G401 (cell line): ENCODE data around the gene RHBG. TPM values are rescaled to one million over a fixed set of nuclear protein-coding genes. Genes with fewer than 3 reads are reported as not detected.

Source experiments
- DNase-seq: peaks from one replicate; pipeline ENCODE4 v3.0.0-alpha.2; 2015; ENCODE audit warnings: low spot score
- in situ Hi-C: cut with HindIII; loops from 2 replicates; pipeline ENCODE4 v1.10.0; 2016; ENCODE audit warnings: low sequenced_read_pairs, mixed read lengths
- total RNA-seq: library from RNA; depleted of rRNA; stranded (reverse); fragments of >200 nt; shearing (Covaris generic); gene quantifications from 2 replicates; pipeline ENCODE4 v1.2.3, GENCODE V29; 2014

Gene RHBG
- total RNA-seq, 1 experiment from 2014 or later = 3.5 TPM

DNA sequence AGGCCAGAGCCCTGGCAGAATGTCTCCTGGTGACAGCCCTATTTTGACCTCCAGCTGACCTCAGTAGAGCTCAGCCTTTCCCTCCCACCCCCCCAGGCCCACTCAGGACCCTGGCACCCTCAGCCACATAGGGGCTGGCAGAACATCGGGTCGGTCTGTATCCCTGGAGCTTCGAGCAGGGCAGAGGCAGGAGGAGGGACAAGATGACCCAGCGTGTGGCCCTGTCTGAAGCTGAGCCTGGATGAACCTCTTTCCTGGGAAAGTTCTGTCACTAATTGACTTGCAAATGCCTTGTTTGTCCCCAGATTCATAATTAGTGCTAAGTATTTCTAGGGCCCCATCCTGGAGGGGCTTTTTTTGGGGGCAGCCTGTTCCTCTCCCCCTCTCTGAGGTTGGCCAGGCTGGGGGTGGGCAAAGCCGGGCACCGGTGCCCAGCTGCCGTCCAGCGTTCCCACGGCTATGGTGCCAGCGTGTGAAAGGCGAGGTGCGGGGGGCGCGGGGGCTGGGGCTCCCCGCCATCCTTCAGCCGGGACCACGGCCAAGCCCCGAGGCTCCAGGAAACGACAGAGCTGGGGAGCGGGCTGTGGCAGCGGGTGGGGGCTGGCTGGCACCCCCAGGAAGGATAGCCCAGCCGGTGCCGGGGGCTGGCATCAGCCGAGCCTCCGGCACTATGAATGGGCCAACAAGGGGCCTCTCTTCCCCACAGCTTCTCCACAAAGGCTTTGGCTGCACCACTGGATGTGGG lies 31.4 kb downstream of the RHBG start:
- no peak for DNase-seq
- in situ Hi-C loops = no loop called here

DNA sequence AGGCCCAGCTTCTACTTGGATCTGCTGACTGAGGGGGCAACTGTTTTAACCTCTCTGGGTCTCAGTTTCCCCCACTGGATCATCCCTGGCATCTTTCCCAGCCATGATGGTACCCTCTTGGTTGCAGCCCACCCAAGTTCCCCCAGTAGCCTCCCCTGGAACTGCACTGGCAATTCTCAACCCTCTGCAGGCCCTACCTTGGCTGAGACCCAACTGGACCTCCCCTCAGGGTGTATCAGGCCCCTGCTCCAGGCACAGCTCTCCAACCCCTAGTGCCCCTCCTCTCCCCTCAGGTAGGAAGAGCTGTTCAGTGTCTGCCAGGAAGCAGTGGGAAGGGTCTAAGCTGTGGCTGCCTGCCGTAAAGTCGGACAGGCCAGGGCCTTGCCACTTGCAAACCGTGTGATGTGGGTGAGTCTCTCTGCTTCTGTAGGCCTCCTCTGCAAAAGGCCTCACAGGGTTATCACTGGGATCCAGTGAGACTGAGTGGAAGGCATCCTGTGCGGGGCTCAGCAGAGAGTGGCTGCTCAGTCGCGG lies 32.1 kb downstream of the RHBG start:
- no peak for DNase-seq
- in situ Hi-C loops = no loop called here

DNA sequence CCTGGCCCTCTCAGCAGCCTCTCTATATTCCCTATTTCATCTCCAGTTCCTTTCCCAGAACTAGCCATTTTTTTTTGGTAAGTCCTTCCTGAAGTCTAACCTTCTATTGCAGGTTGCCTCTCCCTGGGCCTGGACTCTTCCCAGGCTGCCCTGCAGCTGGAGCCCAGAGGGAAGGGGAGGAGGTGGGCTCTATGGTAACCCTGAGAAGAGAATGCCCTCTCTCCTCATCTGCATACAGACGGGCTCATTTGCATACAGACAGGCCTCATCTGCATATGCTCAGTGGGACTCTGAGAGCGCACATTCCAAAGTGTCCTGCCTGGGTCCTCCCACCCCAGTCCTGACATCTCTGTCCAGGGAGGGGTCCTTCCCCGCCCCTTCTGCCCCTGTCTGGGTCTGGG lies 32.7 kb downstream of the RHBG start:
- in situ Hi-C loops = no loop called here
- DNase-seq = no peak

DNA sequence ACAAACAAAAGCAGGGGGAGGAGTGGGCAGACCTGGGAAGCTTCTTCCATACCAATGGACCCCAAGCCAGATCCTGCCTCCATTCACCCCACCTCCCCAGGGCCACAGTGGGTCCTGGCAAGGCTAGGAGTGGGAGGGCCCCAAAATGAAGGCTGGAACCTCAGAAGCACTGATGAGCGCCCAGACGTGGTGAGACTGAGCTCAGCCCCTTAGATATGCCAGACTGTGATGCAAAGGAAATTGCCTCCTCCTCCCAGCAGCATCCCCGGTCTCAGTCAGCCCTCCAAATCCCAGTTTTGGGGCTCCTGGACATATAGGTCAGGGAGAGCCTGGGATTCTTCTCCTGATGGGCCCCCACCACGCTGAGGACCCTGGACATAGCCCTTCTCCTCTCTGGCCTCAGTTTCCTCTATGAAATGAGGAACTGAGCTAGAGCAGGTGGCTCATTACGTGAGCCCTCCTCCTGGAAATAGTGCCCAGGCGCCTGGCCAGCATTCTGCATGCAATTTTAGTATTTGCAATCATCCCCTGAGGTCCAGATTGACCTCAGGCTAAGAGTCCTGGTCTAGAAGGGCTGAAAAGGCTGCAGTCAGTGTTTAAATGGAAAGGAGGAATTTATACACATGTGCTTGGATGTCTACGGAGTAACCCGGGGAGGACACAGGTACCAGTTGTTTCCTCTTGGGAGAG lies 33.5 kb downstream of the RHBG start:
- peak; percentile 70 for DNase-seq

DNA sequence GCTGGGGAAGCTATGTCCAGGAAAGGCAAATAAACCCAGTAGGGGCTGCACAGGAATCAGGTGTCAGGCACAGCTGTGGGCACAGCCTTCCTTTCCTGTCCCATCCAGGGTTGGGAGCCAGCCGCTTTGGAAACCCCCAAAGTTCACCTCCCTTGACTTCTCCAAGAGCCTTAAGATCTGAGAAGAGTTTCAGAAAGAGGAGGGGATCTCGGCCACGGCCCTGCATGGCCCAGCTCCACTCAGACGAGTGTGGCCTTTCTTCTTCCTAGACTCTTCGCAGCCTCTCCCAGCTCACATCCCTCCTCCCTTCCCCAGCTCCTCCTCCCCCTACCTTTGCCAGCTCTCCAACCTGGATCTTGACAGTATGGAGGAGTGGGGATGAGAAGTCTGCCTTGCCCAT lies 36.7 kb downstream of the RHBG start:
- DNase-seq = no peak
- in situ Hi-C loops = no loop called here

More for the DNA sequence above, 33.5 kb downstream of the RHBG start:
- in situ Hi-C loops = no loop called here

DNA sequence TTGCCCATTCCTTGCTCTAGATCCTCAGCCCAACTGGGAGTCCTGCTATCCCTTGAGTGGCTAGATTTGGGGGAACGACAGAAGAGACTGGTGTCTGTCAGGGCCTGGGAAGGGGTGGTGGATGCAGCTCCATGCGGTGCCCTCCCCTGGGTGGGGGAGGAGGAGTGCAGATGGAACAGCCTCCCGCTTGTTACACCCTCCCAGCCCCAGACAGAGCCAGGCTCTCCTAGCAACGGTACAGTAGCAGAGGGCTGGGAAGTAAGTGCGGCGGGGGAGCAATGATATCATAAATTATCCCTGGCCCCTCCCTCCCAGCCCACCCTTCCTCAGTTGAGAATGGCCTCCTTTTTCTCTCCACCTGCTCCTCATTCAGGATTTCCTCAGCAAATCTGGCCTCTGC lies 37.2 kb downstream of the RHBG start:
- in situ Hi-C loops = no loop called here

DNA sequence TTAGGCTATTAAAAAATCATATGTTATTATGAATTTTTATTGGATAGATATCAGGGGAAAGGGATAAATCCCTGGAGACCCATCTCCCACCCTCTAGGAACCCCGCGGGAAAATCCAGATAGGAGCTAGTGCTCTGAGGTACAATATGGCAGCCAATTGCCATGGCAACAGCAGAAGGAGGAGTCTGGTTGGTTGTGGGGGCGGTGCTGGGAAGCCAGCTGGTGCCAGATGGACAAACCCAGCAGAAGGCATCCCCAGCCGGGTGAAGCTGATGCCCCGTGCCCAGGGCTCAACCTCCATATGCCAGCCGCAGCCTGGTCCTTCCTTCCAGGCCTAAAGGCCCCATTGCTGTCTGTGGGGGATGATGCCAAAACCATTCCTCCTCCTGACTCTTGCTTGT lies 38.3 kb downstream of the RHBG start:
- in situ Hi-C loops = no loop called here
- peak; percentile 98 for DNase-seq

More for the DNA sequence above, 37.2 kb downstream of the RHBG start:
- DNase-seq = no peak

DNA sequence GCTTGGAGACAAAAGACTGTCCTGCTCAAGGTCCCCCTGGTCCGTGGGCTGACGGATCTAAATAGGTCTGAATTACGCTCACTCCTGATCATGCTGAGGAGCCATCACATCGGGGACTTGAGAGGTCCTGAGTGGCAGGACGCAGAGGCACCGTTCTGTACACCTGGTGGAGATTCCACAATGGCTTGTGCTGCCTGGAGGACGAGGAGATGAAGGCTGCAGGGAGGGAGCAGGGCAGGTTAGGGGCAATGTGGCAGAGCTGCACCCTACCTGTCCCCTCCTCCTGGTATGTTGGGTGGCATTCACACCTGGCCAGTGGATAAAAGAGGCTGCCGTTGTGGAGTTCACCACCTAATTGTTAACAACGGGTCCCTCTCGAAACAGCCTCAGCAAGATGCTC lies 38.7 kb downstream of the RHBG start:
- no peak for DNase-seq

DNA sequence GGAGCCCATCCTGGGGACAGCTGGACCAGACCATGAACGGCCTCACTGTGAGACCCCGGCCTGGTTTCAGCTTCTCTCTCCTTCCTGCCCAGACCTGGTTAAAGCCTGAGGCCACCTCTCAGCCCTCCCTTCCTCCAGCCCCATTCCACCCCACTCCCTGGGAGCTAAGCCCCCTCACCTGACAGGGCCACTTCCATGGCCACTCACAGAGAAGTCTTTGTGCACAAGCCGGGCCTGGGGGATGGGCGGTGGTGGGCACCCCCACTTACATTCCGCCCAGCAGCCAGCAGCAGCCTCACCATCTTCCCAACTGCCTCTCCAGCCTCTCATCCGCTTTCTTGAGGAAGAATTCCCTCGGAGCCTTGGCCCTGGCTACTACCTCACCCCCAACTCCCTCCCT lies 40.4 kb downstream of the RHBG start:
- DNase-seq = no peak
- in situ Hi-C loops = no loop called here

More for the DNA sequence above, 38.7 kb downstream of the RHBG start:
- in situ Hi-C loops = no loop called here

DNA sequence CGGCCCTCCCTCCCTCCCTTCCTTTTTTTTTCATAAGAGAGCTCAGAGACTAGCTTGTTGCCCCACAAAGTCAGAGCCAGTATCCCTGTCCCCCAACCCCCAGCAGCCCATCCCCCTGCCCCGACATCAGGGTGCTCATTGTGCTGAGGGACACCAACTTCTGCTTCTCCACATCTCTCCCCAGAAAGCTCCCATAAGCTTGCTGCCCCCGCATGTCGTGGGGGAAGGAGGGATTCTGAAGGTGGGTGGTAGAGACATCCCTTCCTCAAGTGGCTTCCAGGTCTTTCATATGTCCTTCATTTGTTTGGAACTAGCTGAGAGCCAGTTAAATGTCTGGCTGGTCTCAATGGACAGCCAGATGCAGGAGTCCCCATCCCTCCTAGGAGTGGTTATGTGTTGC lies 41.2 kb downstream of the RHBG start:
- no peak for DNase-seq

DNA sequence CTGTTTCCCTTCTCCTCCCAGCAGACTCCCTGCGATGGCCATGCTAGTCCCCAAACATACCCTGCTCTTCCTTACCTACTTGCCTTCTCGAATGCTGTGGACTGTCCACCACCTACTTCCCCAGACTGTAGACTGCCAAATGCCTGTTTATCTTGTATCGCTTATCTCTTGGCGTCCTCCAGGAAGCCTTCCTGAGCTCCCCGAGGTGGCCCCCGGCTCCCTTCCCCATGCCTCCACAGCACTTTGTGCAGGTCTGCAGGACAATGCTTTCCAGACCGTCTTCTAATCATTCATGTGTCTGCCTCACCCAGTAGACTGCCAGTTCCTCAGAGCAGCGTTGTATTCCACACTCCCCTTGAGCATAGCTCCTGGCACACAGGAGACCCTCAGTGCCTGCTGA lies 41.7 kb downstream of the RHBG start:
- DNase-seq = no peak

More for the DNA sequence above, 41.2 kb downstream of the RHBG start:
- in situ Hi-C loops = no loop called here

DNA sequence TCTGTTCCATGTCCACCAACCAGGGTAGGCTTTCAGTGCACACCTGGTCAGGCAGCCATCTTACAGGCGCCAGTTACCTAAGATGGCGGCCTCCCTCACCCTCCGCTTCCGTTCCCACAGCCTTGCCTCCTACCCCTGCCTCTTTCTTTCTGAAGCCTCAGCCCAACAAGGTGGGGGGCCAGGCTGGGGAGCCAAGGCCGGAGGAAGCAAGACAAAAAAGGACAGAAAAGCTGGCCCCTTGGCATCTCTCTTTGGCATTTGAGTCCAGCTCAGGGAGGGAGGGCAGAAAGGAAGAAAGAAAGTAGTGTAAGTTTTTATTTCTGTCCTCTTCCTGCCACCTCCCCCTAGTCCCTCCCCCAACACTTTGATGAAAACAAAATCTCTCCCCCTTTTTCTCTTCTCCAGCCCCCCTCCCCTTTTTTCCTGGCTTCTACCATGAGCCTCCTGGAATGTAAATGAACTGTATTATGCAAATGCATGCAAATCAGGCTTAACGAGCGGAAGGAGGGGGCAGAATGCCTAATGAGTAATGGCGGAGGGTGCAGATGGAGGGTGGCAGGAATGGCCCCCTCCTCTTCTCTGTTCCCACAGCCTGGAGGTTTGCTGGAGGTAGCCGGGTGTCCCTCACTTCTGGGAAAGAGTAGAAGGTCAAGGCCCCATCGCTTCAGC lies 43.8 kb downstream of the RHBG start:
- in situ Hi-C loops = no loop called here
- DNase-seq = peak; percentile 55

More for the DNA sequence above, 41.7 kb downstream of the RHBG start:
- in situ Hi-C loops = no loop called here

DNA sequence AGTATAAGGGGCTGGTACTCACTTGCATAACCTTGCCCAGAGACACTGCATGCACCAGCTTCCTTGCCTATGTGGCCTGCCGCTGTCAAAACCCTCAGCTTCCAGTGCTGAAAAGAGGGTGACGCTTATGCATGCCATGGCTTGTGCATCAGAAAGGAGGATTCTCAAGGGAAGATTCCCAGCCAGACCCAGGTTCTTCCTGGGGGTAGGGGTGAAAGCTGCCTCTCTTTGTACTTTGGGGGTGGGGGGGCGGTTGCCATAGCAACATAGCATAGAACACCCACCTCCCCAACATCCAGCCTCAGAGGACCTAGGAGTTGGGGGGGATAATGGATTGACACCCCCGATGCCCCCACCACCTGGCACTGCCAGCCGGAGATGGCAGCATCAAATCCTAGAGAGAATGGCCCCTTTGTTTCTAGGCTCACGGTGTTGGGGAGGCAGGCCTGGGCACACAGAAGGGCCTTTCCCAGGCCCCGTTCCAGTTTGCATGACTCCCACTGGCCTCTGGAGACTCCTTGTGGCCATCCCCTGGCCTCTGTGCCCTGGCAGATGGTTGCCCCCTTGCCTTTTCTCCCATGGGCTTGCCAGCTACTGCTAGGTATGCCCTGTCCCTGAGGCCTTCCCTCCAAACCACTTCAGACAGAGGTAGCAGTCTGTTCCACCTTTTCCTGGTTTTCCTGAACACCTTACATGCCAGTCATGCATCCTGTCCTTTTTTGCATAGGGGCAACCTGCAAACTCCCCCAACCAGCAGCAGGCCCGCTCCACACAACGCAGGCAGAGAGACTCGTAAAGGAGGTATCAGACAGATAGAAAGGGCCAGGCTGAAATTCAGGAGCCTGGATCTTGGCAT lies 44.6 kb downstream of the RHBG start:
- in situ Hi-C loops = no loop called here
- DNase-seq = peak; percentile 68

DNA sequence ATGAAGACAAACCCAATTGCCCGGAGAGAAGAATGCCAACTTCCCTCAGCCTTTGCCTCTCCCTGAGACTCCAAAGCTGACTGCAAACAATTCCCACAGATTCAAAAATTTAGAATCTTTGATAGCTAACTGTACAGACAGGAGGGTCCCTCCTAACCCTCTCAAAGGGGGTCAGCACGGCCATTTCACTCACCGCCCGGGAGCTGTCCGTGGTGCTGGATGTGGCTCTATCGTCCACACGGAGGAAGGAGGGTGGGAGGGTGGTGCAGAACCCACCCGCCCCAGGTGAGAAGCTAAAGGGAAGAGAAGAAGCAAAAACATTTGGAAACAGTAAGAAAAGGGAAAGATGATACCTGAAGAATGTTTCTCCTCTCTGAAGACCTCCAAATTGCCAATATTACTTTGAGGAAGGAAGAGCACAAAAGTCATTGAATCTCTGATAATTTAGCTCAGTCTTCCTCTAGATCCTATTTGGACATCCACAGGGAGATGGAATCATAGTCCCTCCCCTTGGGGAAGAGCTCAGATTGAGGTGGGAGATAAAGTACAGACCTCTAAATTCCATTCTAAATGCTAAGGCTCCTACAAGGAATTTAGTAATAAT lies 45.6 kb downstream of the RHBG start:
- no peak for DNase-seq
- in situ Hi-C loops = no loop called here

DNA sequence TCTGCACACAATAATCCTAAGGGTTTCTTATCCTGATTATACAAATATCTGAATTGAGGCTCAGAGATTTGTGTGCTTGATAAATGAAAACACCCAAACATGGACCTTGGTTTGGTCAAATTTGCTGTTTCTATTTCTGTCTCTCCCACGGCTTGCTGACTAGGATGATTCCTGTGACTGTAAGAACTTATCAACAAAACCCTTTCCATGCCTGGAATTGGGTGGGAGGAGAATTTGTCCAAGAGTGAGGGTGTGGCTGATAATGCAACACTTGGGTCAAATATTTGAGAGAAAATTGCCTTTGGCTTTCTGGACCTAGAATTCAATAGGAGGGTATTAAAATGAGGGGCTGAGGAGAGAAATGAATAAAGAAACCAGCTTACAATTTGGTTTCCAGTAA lies 48.0 kb downstream of the RHBG start:
- DNase-seq = peak; percentile 66
- in situ Hi-C loops = no loop called here

DNA sequence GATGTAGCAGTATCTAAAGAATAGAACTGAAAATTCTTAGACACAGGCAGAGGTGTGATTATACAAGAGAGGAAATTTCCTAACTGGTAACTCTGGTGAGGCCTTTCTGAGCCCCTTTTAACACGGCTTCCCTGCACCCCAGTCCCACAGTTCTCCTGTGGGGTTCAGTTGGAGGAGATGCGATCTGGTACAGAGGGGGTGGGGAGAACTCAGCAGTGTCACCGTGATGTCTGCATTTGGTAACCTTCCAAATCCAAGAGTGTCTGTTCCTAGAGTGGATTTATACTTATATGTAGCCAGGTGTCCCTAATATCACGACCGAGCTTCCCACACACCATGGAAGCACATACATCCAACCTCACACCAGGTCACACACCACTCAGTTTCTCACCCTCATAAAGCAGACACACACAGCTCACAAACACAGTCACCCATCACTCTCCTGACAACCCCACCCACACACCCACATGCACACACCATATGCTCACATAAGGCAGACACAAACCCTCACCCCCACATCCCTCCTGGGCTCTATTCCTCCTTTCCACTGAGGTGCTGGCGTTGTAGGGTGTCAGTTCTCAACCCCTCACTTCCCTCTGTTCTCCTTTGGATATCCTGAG lies 48.5 kb downstream of the RHBG start:
- peak; percentile 69 for DNase-seq
- in situ Hi-C loops = no loop called here

DNA sequence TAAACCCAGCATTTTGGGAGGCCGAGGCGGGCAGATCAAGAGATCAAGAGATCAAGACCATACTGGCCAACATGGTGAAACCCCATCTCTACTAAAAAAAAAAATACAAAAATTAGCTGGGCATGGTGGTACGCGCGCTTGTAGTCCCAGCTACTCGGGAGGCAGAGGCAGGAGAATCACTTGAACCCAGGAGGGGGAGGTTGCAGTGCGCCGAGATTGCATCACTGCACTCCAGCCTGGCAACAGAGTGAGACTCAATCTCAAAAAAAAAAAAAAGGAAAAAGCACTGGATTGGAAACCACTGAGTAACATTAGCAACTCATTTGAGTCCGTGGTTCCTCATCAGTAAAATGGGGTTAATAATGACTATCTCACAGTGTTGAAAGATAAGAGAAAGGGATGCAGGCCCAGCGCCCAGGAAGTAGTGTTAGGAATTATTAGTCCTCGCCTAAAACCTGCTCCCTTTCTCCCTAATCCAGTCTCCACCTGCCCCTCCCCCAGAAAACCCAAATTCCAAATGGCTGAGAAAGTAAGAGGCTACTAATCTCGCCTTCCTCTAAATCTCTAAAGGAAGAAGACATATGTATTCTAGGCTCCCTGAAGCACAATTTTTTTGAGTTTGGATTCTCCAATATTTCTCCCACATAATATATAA lies 49.5 kb downstream of the RHBG start:
- no peak for DNase-seq
- in situ Hi-C loops = no loop called here

DNA sequence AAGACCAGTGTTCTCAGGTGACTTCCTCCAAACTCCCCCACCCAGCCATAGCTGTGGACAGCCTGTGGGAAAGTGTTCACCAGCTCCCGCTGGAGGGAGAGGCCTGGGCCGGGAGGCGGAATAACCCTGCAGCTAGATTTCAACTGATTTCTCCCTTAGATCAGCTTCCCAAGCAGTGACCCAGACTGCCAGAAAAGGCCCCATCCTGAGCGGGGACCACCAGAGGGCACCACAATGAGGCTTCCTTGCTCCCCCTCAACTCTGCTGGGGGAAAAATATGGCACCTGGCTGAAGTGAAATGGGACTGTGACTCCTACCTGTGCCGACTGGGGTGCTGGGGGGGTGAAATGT lies 50.8 kb downstream of the RHBG start:
- in situ Hi-C loops = no loop called here
- peak; percentile 71 for DNase-seq
